ENCODE measurements around the gene ZNF710. TPM values are rescaled to one million over a fixed set of nuclear protein-coding genes. Genes with fewer than 3 reads are reported as not detected.
A peak's percentile ranks its signal among the peaks of the same experiment; 100 is the strongest.

Gene ZNF710
- polyA plus RNA-seq, 1 of the 3 experiments (the other 2 are of a cell fraction), result 2.7 TPM

DNA sequence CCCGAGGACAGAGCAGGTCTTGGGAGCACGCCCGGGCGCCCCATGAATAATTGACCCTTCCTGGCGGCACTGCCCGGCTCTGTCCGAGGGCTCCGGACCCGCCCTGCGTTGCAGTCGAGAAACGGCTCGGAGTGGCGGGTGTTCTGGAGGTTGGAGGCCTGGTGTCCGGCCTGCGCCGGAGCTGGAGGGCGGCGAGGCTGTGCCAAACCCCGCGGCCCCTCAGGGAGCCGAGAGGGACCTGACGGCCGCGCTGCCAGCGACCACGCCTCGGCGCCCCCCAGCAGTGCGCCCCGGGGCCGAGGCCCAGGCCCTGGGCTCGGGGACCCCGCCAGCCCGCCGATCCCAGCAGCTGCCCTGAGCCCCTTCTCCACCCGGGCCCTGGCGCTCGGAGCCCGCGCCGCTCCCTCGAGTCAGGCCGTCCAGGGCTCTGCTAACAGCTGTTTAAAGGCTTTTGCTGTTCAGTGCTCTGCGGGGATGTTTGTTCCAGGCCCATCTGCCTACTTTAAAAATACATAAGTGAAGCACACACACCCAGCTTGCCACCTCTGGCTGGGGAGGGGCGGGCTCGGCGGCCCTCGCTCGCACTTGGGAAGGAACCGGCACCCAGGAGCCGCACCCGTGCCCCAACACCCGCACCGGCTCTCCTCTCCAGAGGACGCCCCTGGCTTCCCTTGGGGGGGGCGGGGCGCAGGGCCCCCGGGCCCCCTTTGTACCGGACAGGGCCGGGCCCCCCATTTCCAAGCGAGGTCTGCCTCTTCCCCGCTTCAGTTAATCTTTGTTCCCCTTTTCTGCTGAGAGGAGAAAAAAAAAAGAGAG, 730 bp upstream of the ZNF710 start:
- peak overlapping the region; percentile 78 for H3K9ac ChIP-seq
- POLR2A ChIA-PET, result interaction anchor here (0.6 kb wide), 1 partner anchor 88 kb away, joined by 3 read pairs; the partner anchor contains the start of gene ARPIN

DNA sequence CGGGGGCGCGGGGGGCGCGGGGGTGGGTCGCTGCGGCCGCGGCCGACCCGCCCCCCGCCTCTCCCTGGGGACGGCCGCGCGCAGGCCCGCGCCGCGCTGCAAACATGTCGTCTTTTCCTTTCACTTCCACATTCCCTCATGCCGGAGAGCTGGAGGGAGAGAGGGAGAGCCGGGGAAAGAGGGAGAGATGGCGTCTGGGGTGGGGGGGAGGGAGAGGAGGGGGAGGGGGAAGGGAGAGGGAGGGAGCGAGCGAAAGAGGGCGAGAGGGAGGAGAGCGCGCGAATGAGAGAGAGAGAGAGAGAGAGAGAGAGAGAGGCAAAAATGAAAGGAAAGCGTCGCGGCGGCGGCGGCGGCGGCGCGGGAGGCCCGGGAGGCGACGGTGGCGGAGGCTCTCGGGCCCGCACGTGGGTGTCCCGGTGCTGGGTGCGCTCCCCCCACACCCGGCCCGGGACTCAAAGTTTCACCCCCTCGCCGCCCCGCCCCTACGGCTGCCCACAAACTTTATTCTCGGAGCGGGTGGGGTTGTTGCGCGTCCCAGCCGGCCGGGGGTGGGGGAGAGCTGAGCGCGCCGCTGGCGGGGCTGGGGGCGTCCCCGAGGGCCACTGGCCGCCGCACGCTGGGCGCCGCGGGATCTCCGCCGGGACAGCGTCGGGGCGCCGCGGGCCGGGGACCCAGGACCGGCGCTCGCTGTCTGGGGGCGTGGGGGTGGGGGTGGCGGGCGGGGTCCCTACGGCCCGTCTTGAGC, 731 bp downstream of the ZNF710 start:
- peak; percentile 86 for DNase-seq
- Histone ChIP-seq H3K79me2 (ENCODE audit: insufficient read depth) (peaks cover 40% of the 10 kb centered on the region), H3K4me1 (ENCODE audit: control insufficient read depth in 1 of 2, insufficient read depth in 2 of 2, low read depth in 1 of 2, low read length in 1 of 2) (peaks cover 16 to 28% of the 10 kb centered on the region in 2 experiments; a peak in 3 of 4 replicates), H3K36me3 (replicated peaks in 1 of 2; ENCODE audit: control insufficient read depth in 1 of 2, insufficient read depth in 2 of 2, low read length in 1 of 2) (no peaks in the 10 kb centered on the region), H3K27me3 (ENCODE audit: insufficient read depth) (no peaks in the 10 kb centered on the region), H3F3A (replicated peaks; ENCODE audit: insufficient read depth) (no peaks in the 10 kb centered on the region), H3K9me2 (no peaks in the 10 kb centered on the region), H3K4me3 (ENCODE audit: low read depth in 2 of 2, low read length in 1 of 2) (peak overlapping the region; percentile 54 to 59), H3K27ac (ENCODE audit: low read depth in 2 of 2, low read length in 1 of 2) (peak overlapping the region; percentile 51 to 83; a peak in 3 of 4 replicates), H3K9ac (peak overlapping the region; percentile 79), H4K20me1 (ENCODE audit: insufficient read depth) (no peaks in the 10 kb centered on the region), H3K4me2 (peak overlapping the region; percentile 64; the same call in 1 of the 2 replicates), H3K9me3 (no peaks in the 10 kb centered on the region), H2AFZ (ENCODE audit: low read depth) (no peak overlapping the region)
- TF ChIP-seq GATA2 (CRISPR knock-in tag; IDR thresholded peaks at IDR 0.05), result no peak
- TF ChIP-seq NRF1 (IDR thresholded peaks at IDR 0.05; ENCODE audit: low read depth, low read length), result peak; percentile 34; the same call in 1 of the 2 replicates
- ChIA-PET POLR2A (interaction anchor here (0.6 kb wide), 2 partner anchors 15 to 36 kb away, joined by 3 to 5 read pairs; no protein-coding TSS in a partner anchor), CTCF (interaction anchor here (1.0 to 1.7 kb wide), 3 partner anchors 18 to 109 kb away, joined by 3 to 4 read pairs (median 3); partner anchors contain the start of gene AP3S2)
- WGBS (ENCODE audit: low lambda C conversion rate), result 2% methylated on average over 34 of the region's 89 CpGs

More for the DNA sequence above, 730 bp upstream of the ZNF710 start:
- Histone ChIP-seq H2AFZ (ENCODE audit: low read depth) (peak overlapping the region; percentile 99), H3K9me3 (no peaks in the 10 kb centered on the region), H3K9me2 (no peaks in the 10 kb centered on the region), H4K20me1 (ENCODE audit: insufficient read depth) (no peaks in the 10 kb centered on the region), H3K4me1 (ENCODE audit: control insufficient read depth in 1 of 2, insufficient read depth in 2 of 2, low read depth in 1 of 2, low read length in 1 of 2) (peaks cover 15 to 20% of the 10 kb centered on the region in 2 experiments; a peak in 3 of 4 replicates), H3K27ac (ENCODE audit: low read depth in 2 of 2, low read length in 1 of 2) (peak overlapping the region; percentile 43 to 83), H3F3A (replicated peaks; ENCODE audit: insufficient read depth) (no peaks in the 10 kb centered on the region), H3K4me2 (peak overlapping the region; percentile 80), H3K79me2 (ENCODE audit: insufficient read depth) (peaks cover 26% of the 10 kb centered on the region; the same call in 1 of the 2 replicates), H3K36me3 (replicated peaks in 1 of 2; ENCODE audit: control insufficient read depth in 1 of 2, insufficient read depth in 2 of 2, low read length in 1 of 2) (no peaks in the 10 kb centered on the region), H3K27me3 (ENCODE audit: insufficient read depth) (no peaks in the 10 kb centered on the region), H3K4me3 (ENCODE audit: low read depth in 2 of 2, low read length in 1 of 2) (peak overlapping the region; percentile 59 to 66)
- TF ChIP-seq RAD21 (IDR thresholded peaks at IDR 0.05; ENCODE audit: low read length) (no peak), SMC3 (IDR thresholded peaks at IDR 0.05; ENCODE audit: low read depth, low read length) (no peak)
- CTCF ChIA-PET, result interaction anchor here (1.0 kb wide), 1 partner anchor 36 kb away, joined by 3 read pairs; no protein-coding TSS in a partner anchor
- 89% methylated on average over 50 of the region's 63 CpGs for WGBS (ENCODE audit: low lambda C conversion rate)
- DNase-seq, result peak; percentile 64

DNA sequence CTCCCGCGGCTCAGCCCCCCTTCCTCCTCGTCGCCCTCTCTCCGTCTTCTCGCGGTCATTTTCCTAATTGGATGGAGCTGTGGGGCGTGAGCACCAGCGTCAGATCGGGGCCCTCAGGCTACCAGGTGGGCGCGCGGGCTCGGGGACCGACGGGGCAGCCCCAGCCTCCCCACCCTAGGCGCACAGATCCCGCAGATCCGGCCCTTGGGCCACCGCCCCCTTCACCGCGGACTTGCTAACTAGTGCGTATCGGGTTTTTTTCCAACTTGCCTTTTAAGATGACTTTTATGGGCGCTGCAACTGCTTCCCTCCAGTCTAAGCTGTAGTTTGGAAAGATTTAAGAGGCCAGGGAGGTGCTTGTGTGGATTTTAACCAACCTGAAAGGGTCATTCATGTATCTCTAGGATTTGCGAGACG, 1.3 kb downstream of the ZNF710 start:
- peak overlapping the region; percentile 76 for H3K9ac ChIP-seq
- no peaks in the 10 kb centered on the region for H3F3A ChIP-seq (replicated peaks; ENCODE audit: insufficient read depth)
- POLR2A ChIA-PET, result interaction anchor here (0.6 kb wide), 1 partner anchor 75 kb away, joined by 6 read pairs; no protein-coding TSS in a partner anchor
- TF ChIP-seq EZH2phosphoT487 (IDR thresholded peaks at IDR 0.05; ENCODE audit: borderline replicate concordance, low read depth) (no peak), CHD2 (IDR thresholded peaks at IDR 0.05; ENCODE audit: low read length, partially characterized antibody) (peak; percentile 47)
- H3K36me3 ChIP-seq (replicated peaks in 1 of 2; ENCODE audit: control insufficient read depth in 1 of 2, insufficient read depth in 2 of 2, low read length in 1 of 2), result no peaks in the 10 kb centered on the region
- H3K4me1 ChIP-seq (ENCODE audit: control insufficient read depth in 1 of 2, insufficient read depth in 2 of 2, low read depth in 1 of 2, low read length in 1 of 2), result peaks cover 16 to 28% of the 10 kb centered on the region in 2 experiments; a peak in 3 of 4 replicates
- H3K9me3 ChIP-seq, result no peaks in the 10 kb centered on the region
- peak overlapping the region; percentile 59 to 72 for H3K4me3 ChIP-seq (ENCODE audit: low read depth in 2 of 2, low read length in 1 of 2)
- peak; percentile 84 for DNase-seq
- no peak overlapping the region; a peak in 1 of 4 replicates for H3K27ac ChIP-seq (ENCODE audit: low read depth in 2 of 2, low read length in 1 of 2)
- H3K9me2 ChIP-seq, result no peaks in the 10 kb centered on the region
- no peaks in the 10 kb centered on the region for H3K27me3 ChIP-seq (ENCODE audit: insufficient read depth)
- 13% methylated on average over 24 of the region's 27 CpGs for WGBS (ENCODE audit: low lambda C conversion rate)
- CTCF ChIA-PET, result interaction anchor here (1.0 to 1.7 kb wide), 4 partner anchors 17 to 114 kb away, joined by 3 to 4 read pairs (median 3); partner anchors contain the start of gene AP3S2
- H3K79me2 ChIP-seq (ENCODE audit: insufficient read depth), result peaks cover 44% of the 10 kb centered on the region
- peak overlapping the region; percentile 81; the same call in 1 of the 2 replicates for H2AFZ ChIP-seq (ENCODE audit: low read depth)
- H4K20me1 ChIP-seq (ENCODE audit: insufficient read depth), result no peaks in the 10 kb centered on the region
- peak overlapping the region; percentile 93 for H3K4me2 ChIP-seq
